ENCODE data around the gene TMC2.

DNA sequence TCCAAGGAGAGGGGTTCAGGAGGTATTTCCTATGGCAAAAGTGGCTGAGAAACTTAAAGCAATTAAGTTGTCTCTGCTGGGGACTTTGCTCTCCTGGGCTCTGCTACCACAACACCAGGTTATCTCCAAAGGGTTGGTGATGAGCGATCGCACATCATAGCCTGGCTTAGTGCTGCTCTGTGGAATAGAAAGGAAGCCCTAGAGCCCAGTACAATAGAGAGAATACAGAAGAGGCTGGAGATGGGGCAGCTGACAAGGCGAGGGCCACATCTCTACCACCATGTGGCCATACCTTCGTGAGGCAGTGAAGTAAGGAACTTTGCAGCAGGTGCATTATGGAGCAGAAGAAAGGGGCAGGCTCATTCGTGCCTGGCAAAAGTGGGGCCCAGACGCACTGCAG is 8.6 kb upstream of the TMC2 start:
- TF ChIP-seq, protein P1, sequence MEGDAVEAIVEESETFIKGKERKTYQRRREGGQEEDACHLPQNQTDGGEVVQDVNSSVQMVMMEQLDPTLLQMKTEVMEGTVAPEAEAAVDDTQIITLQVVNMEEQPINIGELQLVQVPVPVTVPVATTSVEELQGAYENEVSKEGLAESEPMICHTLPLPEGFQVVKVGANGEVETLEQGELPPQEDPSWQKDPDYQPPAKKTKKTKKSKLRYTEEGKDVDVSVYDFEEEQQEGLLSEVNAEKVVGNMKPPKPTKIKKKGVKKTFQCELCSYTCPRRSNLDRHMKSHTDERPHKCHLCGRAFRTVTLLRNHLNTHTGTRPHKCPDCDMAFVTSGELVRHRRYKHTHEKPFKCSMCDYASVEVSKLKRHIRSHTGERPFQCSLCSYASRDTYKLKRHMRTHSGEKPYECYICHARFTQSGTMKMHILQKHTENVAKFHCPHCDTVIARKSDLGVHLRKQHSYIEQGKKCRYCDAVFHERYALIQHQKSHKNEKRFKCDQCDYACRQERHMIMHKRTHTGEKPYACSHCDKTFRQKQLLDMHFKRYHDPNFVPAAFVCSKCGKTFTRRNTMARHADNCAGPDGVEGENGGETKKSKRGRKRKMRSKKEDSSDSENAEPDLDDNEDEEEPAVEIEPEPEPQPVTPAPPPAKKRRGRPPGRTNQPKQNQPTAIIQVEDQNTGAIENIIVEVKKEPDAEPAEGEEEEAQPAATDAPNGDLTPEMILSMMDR (IDR thresholded peaks at IDR 0.05) = no peak
- no peak for TF ChIP-seq POLR2AphosphoS5 (IDR thresholded peaks at IDR 0.05; ENCODE audit: insufficient read depth in 1 of 2, low read depth in 1 of 2)
- no peak for TF ChIP-seq POLR2A (IDR thresholded peaks at IDR 0.05)

Data from vagina (tissue), 2 donors.